ENCODE measurements around the gene TNRC6B. TPM values are rescaled to one million over a fixed set of nuclear protein-coding genes. Genes with fewer than 3 reads are reported as not detected.

TNRC6B gene
- total RNA-seq, 1 experiment from 2014 or later = 58.1 TPM

GRCh38 chr22:40251106-40251505 is 73.4 kb downstream of the TNRC6B start:
- Histone ChIP-seq H3K56ac (ENCODE audit: insufficient read length, low read depth, low read length) (no peak overlapping the region), H3T11ph (ENCODE audit: low read length) (no peak overlapping the region), H3K27me3 (ENCODE audit: insufficient read depth, low read length) (no peaks in the 10 kb centered on the region), H3K23me2 (ENCODE audit: insufficient read length, low read depth, low read length, poor library complexity, severe bottlenecking) (no peaks in the 10 kb centered on the region), H3K18ac (ENCODE audit: insufficient read length, low read depth, low read length) (no peak overlapping the region), H3K27ac (ENCODE audit: insufficient read length, low read depth, low read length) (no peak overlapping the region), H3K9me3 (ENCODE audit: control insufficient read depth, low read depth, low read length) (no peaks in the 10 kb centered on the region), H4K8ac (replicated peaks; ENCODE audit: insufficient read length, low read depth, low read length) (no peak overlapping the region), H3K4me2 (ENCODE audit: insufficient read depth, insufficient read length, low read length) (no peak overlapping the region), H2BK15ac (ENCODE audit: low read depth, low read length) (no peak overlapping the region), H3K14ac (ENCODE audit: insufficient read depth, low read length) (no peak overlapping the region), H3K23ac (ENCODE audit: insufficient read length, low read depth, low read length) (no peak overlapping the region), H2AK5ac (ENCODE audit: insufficient read length, low read length) (no peak overlapping the region), H3K9ac (ENCODE audit: extremely low read depth, insufficient read length, low read length) (no peak overlapping the region), H3K4me1 (ENCODE audit: insufficient read depth, low read length) (peaks cover 4% of the 10 kb centered on the region; the same call in 1 of the 2 replicates), H3K4ac (ENCODE audit: low read depth, low read length) (no peak overlapping the region), H2AFZ (ENCODE audit: low read length) (no peak overlapping the region), H3K79me1 (ENCODE audit: insufficient read depth, low read depth, low read length, poor library complexity, severe bottlenecking) (no peaks in the 10 kb centered on the region), H2BK5ac (ENCODE audit: insufficient read length, low read length) (no peak overlapping the region), H4K91ac (ENCODE audit: insufficient read length, low read depth, low read length) (no peak overlapping the region), H2BK20ac (ENCODE audit: low read depth, low read length, poor library complexity, severe bottlenecking) (no peak overlapping the region), H4K5ac (ENCODE audit: insufficient read length, low read depth, low read length) (no peak overlapping the region), H3K79me2 (ENCODE audit: insufficient read depth, low read length) (peaks cover 7% of the 10 kb centered on the region; the same call in 1 of the 2 replicates), H4K20me1 (ENCODE audit: control insufficient read depth, insufficient read depth, insufficient read length) (no peaks in the 10 kb centered on the region), H2BK12ac (ENCODE audit: insufficient read length, low read depth, low read length) (no peak overlapping the region), H2BK120ac (ENCODE audit: low read depth, low read length, poor library complexity, severe bottlenecking) (no peak overlapping the region)
- no CpG with 5 or more reads among the region's 4 CpGs for WGBS (ENCODE audit: extremely low coverage, insufficient read length, low lambda C conversion rate)
- Mint-ChIP-seq H3K9me3 (no peaks in the 10 kb centered on the region), H3K27ac (peak overlapping the region in 1 of 3 experiments; percentile 6; a peak in 1 of 7 replicates), H3K36me3 (ENCODE audit: insufficient read depth in 1 of 3, low read depth in 3 of 3) (peaks cover 6 to 37% (median 29%) of the 10 kb centered on the region in 3 experiments; a peak in 6 of 7 replicates), H3K4me1 (peaks cover 38 to 39% of the 10 kb centered on the region in 2 experiments), H3K4me3 (no peak overlapping the region), H3K27me3 (ENCODE audit: low read depth) (no peaks in the 10 kb centered on the region)
- no peak for TF ChIP-seq CTCF (conservative IDR thresholded peaks at IDR 0.05)
- no peak for DNase-seq

All from H9 (cell line).